HCT116 (cell line): Measurements from ENCODE around the gene PICK1. TPM values are rescaled to one million over a fixed set of nuclear protein-coding genes. Genes with fewer than 3 reads are reported as not detected.

ENCODE experiments used
- ATAC-seq: fragments of 200-7000 bp; cut with Tn5 transposase; 2 replicates; pipeline ENCODE4 v1.9.1; 2020; ENCODE audit warnings: mild to moderate bottlenecking, moderate library complexity
- BruUV-seq: library from RNA; stranded (reverse); fragments of 400-500 nt; replicated peaks from 2 replicates; lab custom pipeline; 2021; lab: Mats Ljungman, UMichigan
- CTCF ChIA-PET: fragments of 300-600 bp; sonication (Branson Sonifier 250); formaldehyde crosslinking; loops from one replicate; lab custom pipeline; 2021; ENCODE audit warnings: antibody characterized with exemption; lab: Charles Lee
- POLR2A ChIA-PET: fragments of 300-600, 350-600 bp; sonication (Branson Sonifier 250); formaldehyde crosslinking; loops from one replicate; lab custom pipeline; 2021; ENCODE audit warnings: antibody characterized with exemption; lab: Charles Lee
- RAD21 ChIA-PET, 2 experiments: fragments of 300-600 bp; sonication (Branson Sonifier 250); formaldehyde crosslinking; loops; one replicate each; lab custom pipeline; 2023; ENCODE audit warnings: low total read pairs in 2 of 2; ENCODE audit not compliant: uncharacterized antibody in 2 of 2, unreplicated experiment in 2 of 2, low non-redundant PET in 1 of 2; lab: Charles Lee
- DNase-seq: peaks from one replicate; pipeline ENCODE4 v3.0.0-alpha.2; 2010; ENCODE audit warnings: low read depth, low spot score
- H2AFZ ChIP-seq: fragments of 200-600 bp; shearing (Covaris generic), sonication (generic); 2 replicates; pipeline ENCODE4 v1.6.1; 2017; ENCODE audit warnings: low read depth, mixed run types, mixed read lengths, antibody characterized with exemption, low read length; ENCODE audit not compliant: poor library complexity, severe bottlenecking
- H3K27ac ChIP-seq: 2 replicates; pipeline ENCODE4 v1.5.1; 2012; ENCODE audit warnings: low read depth, low read length
- H3K27me3 ChIP-seq: fragments of 200-600 bp; sonication (generic); 2 replicates; pipeline ENCODE4 v1.6.1; 2016; ENCODE audit warnings: mixed run types, low read length, mixed read lengths; ENCODE audit not compliant: insufficient read depth
- H3K36me3 ChIP-seq, 2 experiments: fragments of 200-500 bp in 1 of 2; fragments of 200-600 bp in 1 of 2; sonication (Bioruptor generic) in 1 of 2; sonication (generic) in 1 of 2; 2 replicates each; pipeline versions ENCODE4 v1.5.1 to v1.6.1; 2014 to 2016; ENCODE audit warnings: low read length in 2 of 2, inconsistent platforms in 1 of 2, mixed read lengths in 1 of 2, mixed run types in 1 of 2; ENCODE audit not compliant: insufficient read depth in 2 of 2, control insufficient read depth in 1 of 2
- H3K4me1 ChIP-seq, 2 experiments: fragments of 200-600 bp in 1 of 2; sonication (generic) in 1 of 2; 2 replicates each; pipeline versions ENCODE4 v1.5.1 to v1.6.1; 2012 to 2017; ENCODE audit warnings: low read length in 2 of 2, inconsistent platforms in 1 of 2, mild to moderate bottlenecking in 1 of 2, mixed read lengths in 1 of 2, mixed run types in 1 of 2, moderate library complexity in 1 of 2; ENCODE audit not compliant: insufficient read depth in 2 of 2, control insufficient read depth in 1 of 2
- H3K4me2 ChIP-seq: fragments of 200-600 bp; sonication (generic); 2 replicates; pipeline ENCODE4 v1.6.1; 2017; ENCODE audit warnings: mixed run types, low read length, mixed read lengths
- H3K4me3 ChIP-seq, 2 experiments: fragments of 200-600 bp in 1 of 2; sonication (generic) in 1 of 2; replicated peaks in 1 of 2; 2 replicates each; pipeline ENCODE4 v1.5.1; 2011 to 2016; ENCODE audit warnings: low read length in 2 of 2, control low read depth in 1 of 2, low read depth in 1 of 2, mild to moderate bottlenecking in 1 of 2, mixed read lengths in 1 of 2, mixed run types in 1 of 2
- H3K79me2 ChIP-seq: fragments of 200-600 bp; sonication (generic); 2 replicates; pipeline ENCODE4 v1.6.1; 2017; ENCODE audit warnings: mild to moderate bottlenecking, mixed run types, low read length, moderate library complexity, mixed read lengths; ENCODE audit not compliant: insufficient read depth
- H3K9ac ChIP-seq: fragments of 200-600 bp; sonication (generic); 2 replicates; pipeline ENCODE4 v1.6.1; 2016; ENCODE audit warnings: low read length, mixed read lengths
- H3K9me2 ChIP-seq: fragments of 200-600 bp; sonication (generic), shearing (Covaris generic); 2 replicates; pipeline ENCODE4 v1.6.1; 2017; ENCODE audit warnings: mixed run types, mild to moderate bottlenecking, moderate library complexity; ENCODE audit not compliant: insufficient read depth
- H3K9me3 ChIP-seq, 2 experiments: fragments of 200-500 bp in 1 of 2; fragments of 200-600 bp in 1 of 2; sonication (Bioruptor generic) in 1 of 2; sonication (generic) in 1 of 2; 2 replicates each; pipeline ENCODE4 v1.6.1; 2014 to 2017; ENCODE audit warnings: low read length in 2 of 2, mixed read lengths in 2 of 2, inconsistent platforms in 1 of 2, low read depth in 1 of 2, mild to moderate bottlenecking in 1 of 2, mixed run types in 1 of 2, moderate library complexity in 1 of 2; ENCODE audit not compliant: control insufficient read depth in 1 of 2, insufficient read depth in 1 of 2
- H4K20me1 ChIP-seq: fragments of 200-600 bp; sonication (generic), shearing (Covaris generic); 2 replicates; pipeline ENCODE4 v1.6.1; 2017; ENCODE audit warnings: mixed run types, mild to moderate bottlenecking, moderate library complexity; ENCODE audit not compliant: insufficient read depth
- CEBPB ChIP-seq: IDR thresholded peaks from 2 replicates; pipeline ENCODE4 v1.6.1; 2012; ENCODE audit warnings: low read depth
- CTCF ChIP-seq, 3 experiments: fragments of 200-600 bp in 1 of 3; sonication (generic) in 1 of 3; IDR thresholded peaks in 2 of 3; conservative IDR thresholded peaks in 1 of 3; 2 replicates each; pipeline ENCODE4 v1.5.1; 2012 to 2017; ENCODE audit warnings: low read depth in 2 of 3, low read length in 2 of 3, antibody characterized with exemption in 1 of 3, borderline replicate concordance in 1 of 3, control low read depth in 1 of 3, mild to moderate bottlenecking in 1 of 3, mixed read lengths in 1 of 3, mixed run types in 1 of 3, moderate library complexity in 1 of 3; ENCODE audit not compliant: insufficient read depth in 1 of 3
- ELF1 ChIP-seq: IDR thresholded peaks from 2 replicates; pipeline ENCODE4 v1.6.1; 2012; ENCODE audit warnings: low read depth, borderline replicate concordance
- EZH2 ChIP-seq: fragments of 200-600 bp; sonication (generic); IDR thresholded peaks from 2 replicates; pipeline ENCODE4 v1.6.1; 2017; ENCODE audit warnings: antibody characterized with exemption, mixed run types
- FOSL1 ChIP-seq: IDR thresholded peaks from 2 replicates; pipeline ENCODE4 v1.6.1; 2012; ENCODE audit warnings: low read depth
- JUND ChIP-seq: IDR thresholded peaks from 2 replicates; pipeline ENCODE4 v1.6.1; 2012
- MAX ChIP-seq: IDR thresholded peaks from 2 replicates; pipeline ENCODE4 v1.6.1; 2012
- POLR2AphosphoS5 ChIP-seq: IDR thresholded peaks from 2 replicates; pipeline ENCODE4 v1.6.1; 2011; ENCODE audit warnings: mild to moderate bottlenecking, low read depth, low read length, moderate library complexity
- TCF7L2 ChIP-seq: IDR thresholded peaks from 2 replicates; pipeline ENCODE4 v1.7.0; 2011; ENCODE audit warnings: borderline replicate concordance, inconsistent platforms; ENCODE audit not compliant: insufficient read depth, insufficient read length; ENCODE audit errors: extremely low read depth
- ZBTB33 ChIP-seq: IDR thresholded peaks from 2 replicates; pipeline ENCODE4 v1.6.1; 2011; ENCODE audit warnings: mild to moderate bottlenecking, low read length, moderate library complexity; ENCODE audit not compliant: insufficient replicate concordance; ENCODE audit errors: extremely low read depth
- ZNF274 ChIP-seq: fragments of 200-500 bp; sonication (Bioruptor generic); IDR thresholded peaks from 2 replicates; pipeline ENCODE4 v1.6.1; 2014; ENCODE audit warnings: mild to moderate bottlenecking, low read depth, low read length, inconsistent platforms
- intact Hi-C: fragments of 100-400 bp; cut with micrococcal nuclease; formaldehyde crosslinking; loops from 2 replicates; pipeline ENCODE4 v1.10.0; 2022
- total RNA-seq: library from RNA; stranded (reverse); gene quantifications from one replicate; pipeline ENCODE4 v1.2.1, GENCODE V29; 2021; ENCODE audit not compliant: unreplicated experiment

Gene PICK1
- total RNA-seq, 1 experiment from 2014 or later, result 40.0 TPM

- CTCF ChIA-PET, result no interaction called here
- Histone ChIP-seq H3K4me2 (peak overlapping the region; percentile 81), H3K9me3 (no peaks in the 10 kb centered on the region), H3K9ac (no peak overlapping the region), H3K4me1 (peaks cover 23 to 33% of the 10 kb centered on the region in 2 experiments), H3K27me3 (no peaks in the 10 kb centered on the region), H3K79me2 (no peaks in the 10 kb centered on the region), H3K27ac (no peak overlapping the region; the same call in 1 of the 2 replicates), H3K36me3 (no peaks in the 10 kb centered on the region), H3K4me3 (no peak overlapping the region), H3K9me2 (no peaks in the 10 kb centered on the region), H4K20me1 (no peaks in the 10 kb centered on the region), H2AFZ (no peak overlapping the region)
- TF ChIP-seq ZNF274 (no peak), ZBTB33 (no peak), POLR2AphosphoS5 (no peak)
- intact Hi-C loops, result no loop called here
- ATAC-seq (no peak), DNase-seq (no peak)
- POLR2A ChIA-PET, result no interaction called here
- RAD21 ChIA-PET, result no interaction called here
- BruUV-seq, result no TSS peak
Measured at GRCh38 chr22:38035530-38035885, 21.7 kb upstream of the PICK1 start.

- ChIA-PET POLR2A (no interaction called here), CTCF (interaction anchor here (2.2 kb wide), 1 partner anchor 16 kb away, joined by 7 read pairs; no protein-coding TSS in a partner anchor), RAD21 (no interaction called here)
- H3K4me2 ChIP-seq, result no peak overlapping the region
- no peak overlapping the region for H3K4me3 ChIP-seq
- DNase-seq, result no peak
- H3K27ac ChIP-seq, result no peak overlapping the region
- H2AFZ ChIP-seq, result no peak overlapping the region
- no peak for ATAC-seq
- no TSS peak for BruUV-seq
- no peaks in the 10 kb centered on the region for H3K79me2 ChIP-seq
- H3K4me1 ChIP-seq, result peaks cover 23 to 36% of the 10 kb centered on the region in 2 experiments
- H3K36me3 ChIP-seq, result no peaks in the 10 kb centered on the region
- H3K27me3 ChIP-seq, result no peaks in the 10 kb centered on the region
- H3K9me2 ChIP-seq, result no peaks in the 10 kb centered on the region
- no peak overlapping the region for H3K9ac ChIP-seq
- intact Hi-C loops, result no loop called here
- no peaks in the 10 kb centered on the region for H4K20me1 ChIP-seq
- no peaks in the 10 kb centered on the region for H3K9me3 ChIP-seq
- TF ChIP-seq EZH2 (no peak), JUND (no peak), ELF1 (no peak), ZBTB33 (no peak), CEBPB (no peak), POLR2AphosphoS5 (no peak), TCF7L2 (no peak), CTCF (IDR thresholded peaks at IDR 0.05 in 2 of 3, conservative IDR thresholded peaks at IDR 0.05 in 1 of 3; ENCODE audit: borderline replicate concordance in 1 of 3, insufficient read depth in 1 of 3, low read depth in 2 of 3, low read length in 2 of 3) (no peak), MAX (no peak), FOSL1 (no peak)
Measured at GRCh38 chr22:38036392-38037062, 20.7 kb upstream of the PICK1 start.
